ENCODE measurements around the gene UCHL3.

UCHL3 gene

GRCh38 chr13:75628801-75629200 is 79.2 kb downstream of the UCHL3 start:
- DNase-seq (ENCODE audit: low read depth): no peak

- DNase-seq (ENCODE audit: low read depth): no peak
Observed at GRCh38 chr13:75633285-75633684, 83.7 kb downstream of the UCHL3 start.

DNA sequence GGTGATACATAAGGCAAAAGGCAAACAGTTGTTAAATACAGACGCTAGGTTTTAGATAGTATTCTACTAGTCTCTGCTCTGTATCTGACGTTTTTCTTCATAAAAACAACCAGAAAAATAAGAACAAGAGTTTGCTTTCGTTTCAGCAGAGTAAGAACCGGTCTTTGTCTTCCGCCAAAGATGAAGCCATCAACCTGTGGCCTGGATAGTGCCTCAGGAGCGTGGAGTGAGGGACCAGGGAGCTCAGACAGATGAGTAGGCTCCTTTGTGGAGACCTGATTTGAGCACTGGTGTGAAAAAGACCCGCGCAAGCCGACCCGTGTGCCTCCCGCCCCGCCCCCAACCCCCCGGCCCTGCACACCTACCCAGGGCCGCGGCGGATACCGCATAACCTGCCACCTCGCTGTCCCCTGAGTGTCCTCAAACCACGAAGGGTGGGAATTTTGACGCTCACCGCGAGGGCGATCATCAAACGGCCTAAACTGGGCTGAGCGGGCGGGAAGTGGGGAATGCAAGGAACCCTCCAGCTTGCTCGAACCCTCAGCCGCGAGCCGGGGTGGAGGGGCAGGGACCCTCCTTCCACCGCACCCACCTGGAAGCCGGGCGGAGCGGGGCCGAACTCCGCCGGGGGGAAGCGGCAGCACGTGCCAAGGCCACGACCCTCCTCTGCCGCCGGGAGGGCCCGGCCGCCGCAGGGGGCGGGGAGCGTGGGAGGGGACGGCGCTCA is 85.7 kb downstream of the UCHL3 start:
- no peak for DNase-seq (ENCODE audit: low read depth)

DNA sequence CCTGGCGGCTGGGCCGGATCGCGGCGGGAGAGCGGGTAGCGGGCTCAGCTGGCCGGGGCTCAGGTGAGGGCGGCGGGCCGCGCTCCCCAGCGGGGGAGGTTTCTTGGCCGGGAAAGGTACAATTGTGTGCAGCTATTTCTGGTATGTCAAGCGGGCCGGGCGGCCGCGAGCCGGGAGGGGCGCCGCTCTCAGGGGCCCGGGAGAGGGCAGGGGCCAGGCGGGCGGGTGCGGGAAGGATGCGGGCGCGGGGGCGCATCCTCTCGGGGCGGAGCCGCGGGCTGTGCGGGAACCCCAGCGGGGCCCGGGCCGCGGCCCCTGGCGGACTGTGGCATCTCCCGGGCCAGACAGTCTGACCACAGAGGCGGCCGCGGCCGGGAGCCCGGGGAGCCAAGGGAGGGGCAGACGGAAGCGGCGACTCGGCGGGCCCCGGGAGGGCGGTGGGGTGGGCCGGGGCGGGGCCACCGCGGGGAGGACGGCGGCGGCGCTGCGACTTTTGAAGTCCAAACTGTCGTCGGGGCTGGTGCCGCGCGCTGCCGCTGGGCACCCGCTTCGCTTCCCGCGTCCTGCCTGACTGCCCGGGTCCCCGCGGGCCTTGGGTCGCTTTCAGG is 86.3 kb downstream of the UCHL3 start, which contains the start of gene LMO7:
LMO7 (plus strand) TSS at position 503 of the 608 bp plus-strand sequence. CDS start 328 bp downstream, outside the sequence.
- peak; percentile 19 for DNase-seq (ENCODE audit: low read depth)

DNA sequence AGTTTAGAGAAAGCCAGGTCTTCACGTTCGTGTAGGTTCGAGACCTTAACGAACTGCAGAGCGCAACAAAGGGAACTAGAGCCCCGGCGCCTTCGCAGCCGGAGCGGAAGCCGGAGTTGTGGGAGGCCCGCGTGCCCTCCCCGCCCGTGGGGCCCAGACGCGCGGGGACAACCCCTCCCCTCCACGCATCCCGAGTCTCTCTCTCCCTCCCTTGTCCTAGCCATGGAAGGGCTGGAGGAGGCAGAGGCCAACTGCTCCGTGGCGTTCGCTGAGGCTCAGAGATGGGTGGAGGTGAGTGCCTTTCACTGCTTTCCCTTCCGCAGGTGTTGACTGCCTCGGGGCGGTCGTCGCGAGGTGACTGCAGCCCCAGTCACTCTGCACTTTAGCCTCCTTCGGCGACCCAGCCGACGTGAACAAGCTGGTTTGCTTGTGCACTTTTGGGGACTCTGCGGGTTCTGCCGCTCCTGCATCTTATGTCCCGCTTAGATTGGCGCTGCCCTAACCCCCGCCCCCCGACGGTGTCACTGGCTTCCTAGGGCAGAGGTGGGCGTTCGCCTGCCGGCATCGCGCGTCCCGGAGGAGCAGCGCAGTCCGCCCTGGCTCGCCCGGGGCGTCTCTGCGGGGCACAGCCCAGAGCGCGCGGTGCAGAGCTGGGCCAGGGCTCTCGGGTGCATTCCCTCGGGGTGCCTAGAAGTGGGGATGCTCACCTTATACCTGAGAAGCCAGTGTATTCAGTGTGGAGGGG is 87.0 kb downstream of the UCHL3 start:
- no peak for DNase-seq (ENCODE audit: low read depth)

GRCh38 chr13:75637181-75637750 is 87.7 kb downstream of the UCHL3 start:
- DNase-seq (ENCODE audit: low read depth): no peak

GRCh38 chr13:75639454-75639853 is 89.9 kb downstream of the UCHL3 start:
- DNase-seq (ENCODE audit: low read depth): no peak

DNA sequence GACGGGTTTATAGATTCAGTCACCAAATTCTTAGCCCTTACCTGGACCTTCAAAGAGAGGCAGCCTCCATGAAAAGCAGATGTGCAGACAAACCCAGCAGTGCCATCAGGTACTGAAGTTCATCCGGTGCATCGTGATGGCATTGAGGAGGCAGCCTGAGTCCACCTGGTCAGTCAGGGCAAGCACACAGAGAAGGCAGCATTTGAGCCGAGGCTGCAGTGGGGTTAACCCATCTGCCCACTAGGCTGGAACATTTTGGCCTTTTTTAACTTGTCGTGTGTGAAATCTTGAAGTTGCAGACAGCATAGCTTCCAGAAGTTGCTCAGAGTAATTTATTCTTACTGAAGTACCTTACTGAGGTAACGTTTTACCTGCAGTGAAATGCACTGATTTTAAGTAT is 91.4 kb downstream of the UCHL3 start:
- DNase-seq (ENCODE audit: low read depth): no peak

DNA sequence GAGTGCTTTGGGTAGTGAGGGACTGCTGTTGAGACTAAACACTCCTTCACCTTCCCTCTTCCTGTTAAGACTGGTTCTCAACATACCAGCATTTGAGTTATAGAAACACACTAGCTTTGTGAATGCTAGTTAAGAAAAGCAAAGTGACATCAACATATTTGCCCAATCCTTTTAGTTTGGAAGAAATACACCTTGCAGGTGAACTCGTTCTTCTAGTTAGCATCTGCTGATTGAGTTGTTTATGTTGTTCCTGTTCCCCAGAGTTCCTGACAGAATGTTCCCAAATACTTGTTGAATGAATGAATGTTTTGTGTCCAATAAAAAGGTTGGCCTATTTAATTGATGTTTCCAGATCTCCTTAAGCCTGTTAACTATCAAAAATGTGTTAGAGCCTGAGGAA is 93.6 kb downstream of the UCHL3 start:
- no peak for DNase-seq (ENCODE audit: low read depth)

DNA sequence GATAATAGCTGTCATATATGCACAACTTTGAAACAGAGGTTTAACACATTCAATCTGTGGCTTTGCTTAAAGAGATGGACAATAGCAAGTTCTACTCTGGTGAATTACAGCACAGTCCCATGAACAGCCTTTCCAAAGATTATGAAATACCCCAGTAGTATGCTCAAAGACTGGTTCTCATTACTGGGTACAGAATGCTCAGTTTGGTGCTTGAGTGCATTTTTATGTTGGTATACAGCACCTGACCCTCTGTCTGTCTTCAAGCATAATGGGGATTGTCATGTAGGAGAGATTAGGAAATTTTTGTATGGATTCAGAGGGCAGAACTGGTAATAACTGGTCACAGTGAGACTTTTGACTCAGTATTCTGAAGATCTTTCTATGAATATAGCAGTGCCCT is 94.1 kb downstream of the UCHL3 start:
- no peak for DNase-seq (ENCODE audit: low read depth)

GRCh38 chr13:75645141-75645540 is 95.5 kb downstream of the UCHL3 start:
- no peak for DNase-seq (ENCODE audit: low read depth)

DNA sequence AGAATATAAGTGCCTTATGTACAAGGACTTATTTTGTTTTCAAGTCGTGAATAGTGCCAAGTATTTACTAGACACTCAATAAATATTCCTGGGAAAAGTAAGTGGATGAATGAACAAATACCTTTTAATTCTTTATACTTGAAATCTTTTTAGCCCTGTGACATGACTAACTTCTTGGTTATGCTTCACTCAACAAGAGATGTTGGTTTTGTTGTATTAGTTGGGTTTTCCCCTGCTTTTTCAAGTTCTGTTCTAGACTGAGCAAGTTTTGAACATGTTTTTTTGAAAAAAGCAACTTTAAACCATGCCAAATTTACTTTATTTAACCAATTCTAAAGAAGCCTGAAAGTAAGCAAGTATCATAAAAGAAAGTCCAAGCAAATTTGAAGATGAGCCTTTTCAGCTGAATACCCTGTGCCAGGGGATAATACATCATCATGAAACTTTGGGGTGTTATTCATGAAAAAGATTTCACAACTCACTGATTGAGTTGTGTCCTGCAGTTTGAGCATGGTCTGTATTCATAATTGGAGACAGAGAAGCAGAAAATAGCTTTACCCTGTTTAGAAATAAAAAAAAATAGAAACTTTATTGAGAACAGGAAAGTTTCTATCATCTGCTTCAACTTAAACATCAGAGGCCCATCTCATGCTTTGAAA is 97.7 kb downstream of the UCHL3 start:
- no peak for DNase-seq (ENCODE audit: low read depth)

DNA sequence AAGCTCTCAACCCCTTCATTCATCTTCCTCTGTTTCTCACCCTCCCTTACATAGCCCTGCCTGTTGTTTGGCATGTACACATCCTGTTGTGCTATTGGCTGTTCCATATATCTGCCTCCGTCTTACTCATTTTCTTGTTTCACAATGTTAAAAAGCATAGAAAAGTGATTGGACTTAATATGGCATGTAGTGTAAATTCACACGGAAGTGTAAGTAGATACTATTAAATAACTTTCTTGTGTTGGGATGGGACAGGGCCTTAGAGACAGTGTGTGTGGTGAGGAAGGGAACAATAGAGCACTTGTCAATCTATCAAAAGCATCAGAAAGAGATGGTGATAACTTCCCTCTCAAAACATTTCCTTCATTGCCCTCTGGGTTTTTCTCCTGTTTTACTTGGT is 98.9 kb downstream of the UCHL3 start:
- DNase-seq (ENCODE audit: low read depth): no peak

DNA sequence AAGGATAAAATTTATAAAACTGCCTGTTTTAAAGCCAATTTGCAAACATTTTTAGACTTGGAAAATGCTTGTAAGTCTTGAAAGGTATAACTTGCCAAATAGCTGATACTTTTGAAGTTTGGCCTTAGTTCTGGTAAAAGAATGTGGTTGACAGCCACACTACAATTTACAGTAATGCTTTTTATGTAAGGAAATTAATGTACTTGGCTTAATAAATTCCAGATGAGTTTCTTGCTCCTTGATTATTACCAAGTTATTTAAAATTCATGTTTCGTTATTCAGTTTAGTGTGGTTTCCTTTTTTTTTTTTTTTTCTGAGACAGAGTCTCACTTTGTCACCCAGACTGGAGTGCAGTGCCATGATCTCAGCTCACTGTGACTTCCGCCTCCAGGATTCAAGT is 101.4 kb downstream of the UCHL3 start:
- DNase-seq (ENCODE audit: low read depth): no peak

DNA sequence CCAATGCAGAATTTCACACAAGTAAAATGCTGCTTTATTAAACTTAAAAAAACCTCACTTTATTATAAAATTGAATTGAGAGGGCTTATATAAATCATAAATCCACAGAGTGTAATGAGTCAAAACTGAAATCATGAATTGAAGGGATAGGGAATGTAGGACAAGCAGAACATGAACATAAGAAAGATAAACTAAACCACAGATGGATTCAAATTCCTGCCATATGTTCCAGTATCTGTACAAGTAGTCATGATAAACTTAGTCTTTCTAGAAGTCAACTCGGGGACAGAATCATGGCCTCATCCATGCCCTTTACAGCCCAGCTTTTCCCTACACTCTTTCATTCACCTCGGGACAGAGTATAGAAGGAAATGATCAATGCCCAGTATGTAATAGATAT is 103.1 kb downstream of the UCHL3 start:
- DNase-seq (ENCODE audit: low read depth): no peak

Data from stimulated activated CD8-positive, alpha-beta memory T cell treated with anti-CD3 and anti-CD28 coated beads, Interleukin-15, amount 100 ng/mL, for 1 hour (primary cell).